GM18508 (cell line): ENCODE data around the gene PGM1.

ENCODE experiments used
- ATAC-seq: cut with Tn5 transposase; IDR thresholded peaks from one replicate; pipeline ENCODE4 v1.9.1; 2021; ENCODE audit warnings: moderate number of reproducible peaks; ENCODE audit not compliant: insufficient read depth, unreplicated experiment

The PGM1 gene

GRCh38 chr1:63688302-63688890 lies 95.2 kb downstream of the PGM1 start:
- ATAC-seq: no peak

- no peak for ATAC-seq
Measured at GRCh38 chr1:63690966-63691700, 97.9 kb downstream of the PGM1 start.

- no peak for ATAC-seq
Measured at GRCh38 chr1:63691701-63692425, 98.7 kb downstream of the PGM1 start.

- ATAC-seq: peak; percentile 63
Measured at GRCh38 chr1:63693944-63694571, 100.8 kb downstream of the PGM1 start.

- no peak for ATAC-seq
Measured at GRCh38 chr1:63698001-63698838, 105.0 kb downstream of the PGM1 start.

GRCh38 chr1:63701187-63701586 lies 108.0 kb downstream of the PGM1 start:
- no peak for ATAC-seq

GRCh38 chr1:63703701-63704107 lies 110.5 kb downstream of the PGM1 start:
- no peak for ATAC-seq

GRCh38 chr1:63704443-63704842 lies 111.2 kb downstream of the PGM1 start:
- ATAC-seq: no peak

- ATAC-seq: peak; percentile 96
Measured at GRCh38 chr1:63705078-63705477, 111.9 kb downstream of the PGM1 start.

- no peak for ATAC-seq
Measured at GRCh38 chr1:63709267-63709828, 116.1 kb downstream of the PGM1 start.
